ENCODE results near the gene ARHGEF3.

- TF ChIP-seq EP300 (IDR thresholded peaks at IDR 0.05) (no peak), CTCF (IDR thresholded peaks at IDR 0.05) (no peak), POLR2A (IDR thresholded peaks at IDR 0.05) (no peak)
Measured at GRCh38 chr3:56795829-56796185, 5.9 kb downstream of the ARHGEF3 start.
